Heart right ventricle (tissue), 16 donors: ENCODE results near the gene TMEM273. TPM values are rescaled to one million over a fixed set of nuclear protein-coding genes. Genes with fewer than 3 reads are reported as not detected.

Experiments used
- ATAC-seq, 8 donors: fragments of 200-7000 bp; cut with Tn5 transposase; one replicate each; pipeline ENCODE4 v1.9.1; 2020; ENCODE audit warnings: mild to moderate bottlenecking in 8 of 8, moderate library complexity in 8 of 8, moderate number of reproducible peaks in 1 of 8
- DNase-seq, 2 donors: peaks; one replicate each; pipeline ENCODE4 v3.0.0-alpha.2; 2020
- H3K27ac ChIP-seq, 10 donors: fragments of 200-600 bp; sonication (generic) in 2 of 10; one replicate each; pipeline versions ENCODE4 v1.5.0 to v1.8.0; 2020 to 2022; ENCODE audit warnings: mild to moderate bottlenecking in 3 of 10
- H3K27me3 ChIP-seq, 7 donors: fragments of 200-600 bp; one replicate each; pipeline ENCODE4 v1.8.0; 2021 to 2022; ENCODE audit warnings: mild to moderate bottlenecking in 2 of 7
- H3K36me3 ChIP-seq, 9 donors: fragments of 200-600 bp; sonication (generic) in 1 of 9; one replicate each; pipeline versions ENCODE4 v1.5.0 to v1.8.0; 2020 to 2022; ENCODE audit warnings: mild to moderate bottlenecking in 2 of 9
- H3K4me1 ChIP-seq, 9 donors: fragments of 200-600 bp; sonication (generic) in 1 of 9; one replicate each; pipeline versions ENCODE4 v1.5.0 to v1.8.0; 2020 to 2022; ENCODE audit warnings: mild to moderate bottlenecking in 4 of 9
- H3K4me3 ChIP-seq, 10 donors: fragments of 200-600 bp; sonication (generic) in 2 of 10; one replicate each; pipeline versions ENCODE4 v1.5.0 to v1.8.0; 2020 to 2022; ENCODE audit warnings: mild to moderate bottlenecking in 7 of 10, moderate library complexity in 2 of 10
- H3K9me3 ChIP-seq, 11 donors: fragments of 200-600 bp in 10 of 11; sonication (generic) in 2 of 11; one replicate each; pipeline versions ENCODE4 v1.5.0 to v1.8.0; 2013 to 2022; ENCODE audit warnings: mild to moderate bottlenecking in 2 of 11, control low read depth in 1 of 11, moderate library complexity in 1 of 11
- CTCF ChIP-seq, 9 donors: fragments of 200-600 bp; sonication (generic) in 2 of 9; IDR thresholded peaks; one replicate each; pipeline versions ENCODE4 v1.5.0 to v1.8.0; 2021 to 2022; ENCODE audit warnings: antibody characterized with exemption in 9 of 9, mild to moderate bottlenecking in 5 of 9, moderate library complexity in 1 of 9
- WGBS, 2 donors: extraction: QIAGEN DNeasy Blood & Tissue Kit; methylation state at CpG; one replicate each; pipeline ENCODE4 v1.1.7; 2013; ENCODE audit warnings: inconsistent platforms in 1 of 2; 5-methylcytosine and 5-hydroxymethylcytosine counted together
- intact Hi-C, 10 donors: fragments of 100-400 bp; cut with DNase I; formaldehyde crosslinking; loops; one replicate each; pipeline versions ENCODE4 v1.11.1 to v1.14.2; 2022
- polyA plus RNA-seq, 2 donors: library from polyadenylated mRNA; stranded (reverse); fragments of 200-250 nt; gene quantifications; one replicate each; pipeline ENCODE4 v1.2.3, GENCODE V29; 2013
- total RNA-seq, 10 donors: library from RNA; stranded (reverse); fragmentation: NEBNext Ultra II Directional in 3 of 10; extraction: Animal tissue kit (Norgen Biotek cat#: 25700) in 3 of 10; gene quantifications; one replicate each; pipeline versions ENCODE4 v1.2.1 to v1.2.4, GENCODE V29; 2021 to 2023
- donor health status: Arrhythmogenic right ventricular cardiomyopathy.
- donor health status: ischemic (EF 13 %, LVEDD 7.1; RV severe dilation, severe dysfunction).
- donor health status: healthy with polysubstance abuse.
- donor health status: DM: no; HTN: yes; CAD: no.
- donor health status: DM: no; HTN: no; CAD: no.
- donor health status: ischemic (EF 25% LVEDD 6.9; RV normal size, moderate dysfunction).
- donor health status: ischemic (EF 25% LVEDD 5.7; RV mildly dilated, moderate dysfunction).
- donor health status: healthy.
- donor health status: DM: yes; HTN: yes; CAD: no.
- donor health status: Ischemic cardiomyopathy.
- donor health status: ischemic (EF 35%, LVEDD 5.7; RV mildly dilated, moderate dysfunction).
- donor health status: nonischemic (EF 11% LVEDD 7.7; RV severe dilation, severe dysfunction).
- donor health status: DM: yes; HTN: yes; CAD: no.
- donor health status: PGD.
- donor health status: ischemic (EF 29% LVEDD 5.4; RV normal size, mild dysfunction).
- donor health status: nonischemic (EF 23%, LVEDD 6.1; RV moderate dilation, normal function).

Gene TMEM273
- total and polyA plus RNA-seq, 12 donors, result 10.9 to 28.5 (median 19.0) TPM

DNA sequence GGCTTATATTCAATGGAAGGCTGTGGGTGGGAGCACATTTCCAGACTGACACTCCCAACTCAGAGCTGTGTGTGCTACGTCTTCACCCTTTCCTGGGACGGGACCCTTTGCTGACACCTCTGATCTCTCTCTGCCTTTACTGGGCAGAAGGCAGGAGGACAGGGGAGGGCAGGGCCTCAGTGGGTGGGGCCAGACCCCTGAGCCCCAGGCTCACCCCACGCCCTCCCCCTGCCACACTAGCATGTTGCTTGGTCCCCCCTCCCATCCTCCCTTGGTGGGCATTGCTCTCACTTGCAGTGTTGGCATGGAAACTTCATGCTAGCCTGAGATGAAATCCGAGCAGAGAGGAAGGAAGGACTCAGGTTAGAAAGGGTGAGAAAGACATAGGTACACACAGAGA, 18.4 kb downstream of the TMEM273 start:
- Histone ChIP-seq H3K36me3 (peaks cover 0 to 29% (median 0%) of the 10 kb centered on the region in 9 donors), H3K9me3 (no peaks in the 10 kb centered on the region), H3K4me3 (no peak overlapping the region), H3K27ac (no peak overlapping the region), H3K27me3 (no peaks in the 10 kb centered on the region), H3K4me1 (peaks cover 0 to 64% (median 31%) of the 10 kb centered on the region in 9 donors)
- ATAC-seq (no peak), DNase-seq (peak in 1 of 2 donors; percentile 1)
- no peak for TF ChIP-seq CTCF (IDR thresholded peaks at IDR 0.05)
- intact Hi-C loops, result loop anchor here in 3 of 10 donors (10.0 kb wide), 2 partner anchors 515 to 615 kb away; no protein-coding TSS in a partner anchor
- WGBS, 2 donors, result 92 to 95% methylated on average over 4 of the region's 4 CpGs

DNA sequence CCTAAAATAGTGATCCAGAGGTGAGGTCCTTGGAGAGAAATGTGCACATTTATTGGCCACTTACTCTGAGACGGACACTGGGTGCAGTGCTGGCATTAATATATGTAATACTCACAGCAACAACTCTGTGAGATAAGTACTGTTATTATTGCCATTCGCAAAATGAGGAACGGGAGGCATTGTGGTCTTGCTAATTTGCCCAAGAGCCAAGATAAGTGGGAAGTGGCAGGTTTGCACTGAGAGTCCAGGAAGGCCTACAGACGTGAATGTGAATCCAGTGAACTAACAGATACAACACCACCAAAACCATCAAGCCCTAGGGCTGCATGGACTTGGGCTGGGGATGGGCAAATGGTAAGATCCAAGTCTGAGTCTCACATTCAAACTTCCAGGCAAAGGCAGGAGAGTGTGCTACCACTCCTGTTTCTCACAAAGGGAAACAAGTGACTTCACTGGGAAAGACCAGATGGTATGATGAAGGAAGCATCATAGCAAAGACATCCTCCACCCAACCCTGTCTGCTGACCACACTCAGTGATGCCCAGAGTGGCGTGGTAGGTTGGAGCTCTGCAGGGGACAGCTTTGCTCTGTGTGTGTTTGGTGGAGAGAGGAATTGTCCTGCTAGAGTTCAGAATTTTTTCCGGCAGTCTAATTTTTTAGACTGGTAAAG, 19.2 kb downstream of the TMEM273 start:
- no peaks in the 10 kb centered on the region for H3K27me3 ChIP-seq
- H3K27ac ChIP-seq, result no peak overlapping the region
- ATAC-seq (no peak), DNase-seq (peak in 1 of 2 donors; percentile 2)
- no peak overlapping the region for H3K4me3 ChIP-seq
- intact Hi-C loops, result loop anchor here in 3 of 10 donors (10.0 kb wide), 2 partner anchors 514 to 614 kb away; no protein-coding TSS in a partner anchor
- peaks cover 0 to 61% (median 27%) of the 10 kb centered on the region in 9 donors for H3K4me1 ChIP-seq
- 91 to 94% methylated on average over 6 of the region's 6 CpGs for WGBS, 2 donors
- no peak for TF ChIP-seq CTCF (IDR thresholded peaks at IDR 0.05)
- H3K36me3 ChIP-seq, result peaks cover 0 to 29% (median 0%) of the 10 kb centered on the region in 9 donors
- no peaks in the 10 kb centered on the region for H3K9me3 ChIP-seq

DNA sequence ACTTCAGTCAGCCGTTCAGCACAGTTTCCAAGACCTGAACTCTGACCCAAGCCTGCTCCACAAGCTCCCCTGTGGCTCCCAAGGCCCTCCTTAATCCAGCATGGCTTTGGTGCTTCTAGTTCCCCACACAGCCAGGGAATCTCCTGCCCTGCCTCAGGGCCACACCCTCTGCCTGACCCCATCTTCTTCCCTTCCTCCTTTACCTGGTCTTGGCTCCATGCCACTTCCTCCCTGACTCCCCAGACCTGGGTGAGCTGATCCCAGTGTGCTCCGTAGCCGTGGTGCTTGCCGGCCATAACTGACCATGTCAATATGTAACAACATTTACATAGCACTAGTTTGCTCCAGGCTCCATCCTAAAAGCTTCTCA, 20.0 kb downstream of the TMEM273 start:
- no peak for ATAC-seq
- H3K27ac ChIP-seq, result peak overlapping the region in 1 of 10 donors; percentile 18
- 88 to 89% methylated on average over 4 of the region's 4 CpGs for WGBS, 2 donors
- H3K4me1 ChIP-seq, result peaks cover 0 to 56% (median 26%) of the 10 kb centered on the region in 9 donors
- intact Hi-C loops, result loop anchor here in 3 of 10 donors (10.0 kb wide), 2 partner anchors 513 to 613 kb away; no protein-coding TSS in a partner anchor
- H3K9me3 ChIP-seq, result no peaks in the 10 kb centered on the region
- H3K36me3 ChIP-seq, result peaks cover 0 to 34% (median 0%) of the 10 kb centered on the region in 9 donors
- H3K27me3 ChIP-seq, result no peaks in the 10 kb centered on the region
- H3K4me3 ChIP-seq, result no peak overlapping the region
- DNase-seq, result peak in 1 of 2 donors; percentile 3
- no peak for TF ChIP-seq CTCF (IDR thresholded peaks at IDR 0.05)

GRCh38 chr10:49167425-49168170, 20.6 kb downstream of the TMEM273 start:
- H3K27me3 ChIP-seq, result no peaks in the 10 kb centered on the region
- H3K4me1 ChIP-seq, result peaks cover 0 to 52% (median 21%) of the 10 kb centered on the region in 9 donors
- H3K9me3 ChIP-seq, result no peaks in the 10 kb centered on the region
- H3K27ac ChIP-seq, result peak overlapping the region in 1 of 10 donors; percentile 18
- no peak for ATAC-seq
- TF ChIP-seq CTCF (IDR thresholded peaks at IDR 0.05), result no peak
- H3K36me3 ChIP-seq, result peaks cover 0 to 39% (median 0%) of the 10 kb centered on the region in 9 donors
- DNase-seq, result peak in 1 of 2 donors; percentile 4
- no peak overlapping the region for H3K4me3 ChIP-seq
- intact Hi-C loops, result loop anchor here in 3 of 10 donors (10.0 kb wide), 2 partner anchors 513 to 613 kb away; no protein-coding TSS in a partner anchor
- WGBS, 2 donors, result 84 to 89% methylated on average over 12 of the region's 12 CpGs
